SH-SY5Y (cell line): ENCODE measurements around the gene ZNF106.

Experiments used
- GATA2 ChIP-seq: IDR thresholded peaks from 2 replicates; pipeline ENCODE4 v1.6.1; 2011; ENCODE audit warnings: mild to moderate bottlenecking, low read depth, low read length
- GATA3 ChIP-seq: IDR thresholded peaks from 2 replicates; pipeline ENCODE4 v1.6.1; 2011; ENCODE audit warnings: low read depth, mild to moderate bottlenecking, low read length, moderate library complexity

- no peak for TF ChIP-seq GATA3
- no peak for TF ChIP-seq GATA2
These were observed 85.0 kb downstream of the ZNF106 start for GRCh38 chr15:42405863-42406482.
